GM20000 (cell line): ENCODE data around the gene HIBCH.

Experiments
- DNase-seq: peaks from one replicate; pipeline ENCODE4 v3.0.0; 2012; ENCODE audit warnings: low spot score
- CTCF ChIP-seq: IDR thresholded peaks from 2 replicates; pipeline ENCODE4 v1.5.1; 2012; ENCODE audit warnings: mild to moderate bottlenecking, control low read depth; ENCODE audit errors: extremely low read depth, missing control alignments

Gene HIBCH

DNA sequence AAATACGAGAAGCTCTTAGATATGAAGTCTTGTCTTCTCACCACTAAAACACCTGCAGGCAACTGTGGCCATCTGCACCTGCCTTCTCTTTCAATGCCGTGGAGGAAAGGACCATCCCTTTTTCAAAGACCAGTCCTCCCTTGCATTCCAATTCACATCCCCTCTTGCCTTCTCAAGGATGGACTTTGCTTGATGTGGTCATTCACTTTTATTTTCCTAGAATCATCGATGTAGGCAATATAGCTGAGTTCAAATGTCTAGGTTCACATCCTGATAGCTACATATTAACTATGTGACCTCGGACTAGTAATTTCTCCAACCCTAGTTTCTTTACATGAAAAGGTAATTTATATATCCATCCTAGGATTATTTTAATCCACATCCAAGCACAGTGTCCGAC lies 110.1 kb downstream of the HIBCH start:
- TF ChIP-seq CTCF, result no peak
- DNase-seq, result no peak

DNA sequence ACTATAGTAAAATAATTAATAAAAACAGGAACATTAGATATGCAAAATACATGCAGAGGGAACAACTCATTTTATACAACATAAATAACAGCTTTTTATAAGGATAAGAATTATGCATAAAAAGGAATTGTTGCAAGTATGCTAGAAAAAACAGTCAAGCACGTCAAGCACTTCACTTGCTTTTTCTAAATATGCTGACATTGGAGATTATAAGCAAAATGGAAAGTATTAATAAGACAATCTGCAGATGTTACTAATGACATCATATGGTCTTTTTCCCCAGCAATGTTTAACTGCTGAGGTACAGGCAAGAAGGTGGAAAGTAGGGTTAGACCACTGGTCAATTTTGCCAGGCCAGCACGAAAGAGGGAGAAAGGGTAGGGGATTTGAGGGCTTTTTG lies 111.7 kb downstream of the HIBCH start:
- TF ChIP-seq CTCF, result no peak
- no peak for DNase-seq

GRCh38 chr2:190205657-190206056 lies 114.0 kb downstream of the HIBCH start:
- TF ChIP-seq CTCF, result no peak
- DNase-seq, result no peak

GRCh38 chr2:190202604-190203003 lies 117.0 kb downstream of the HIBCH start:
- no peak for TF ChIP-seq CTCF
- DNase-seq, result no peak

DNA sequence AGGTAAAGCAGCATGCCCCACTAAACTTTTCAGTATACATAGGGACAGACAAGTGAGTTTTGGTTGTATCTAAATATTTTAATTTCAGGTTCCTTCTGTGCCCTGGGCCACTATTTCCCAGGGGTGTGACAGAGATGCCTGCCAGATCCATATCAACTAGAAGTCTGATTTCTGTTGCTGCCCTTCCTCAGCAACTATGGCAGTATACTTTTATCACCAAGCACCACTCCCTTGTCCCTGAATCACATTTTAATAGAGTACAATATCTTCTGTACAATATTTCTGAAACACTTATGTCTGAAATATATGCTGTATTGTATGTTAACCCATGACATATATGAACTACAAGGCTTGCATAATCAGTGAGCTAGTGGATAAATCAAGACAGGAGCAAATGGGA lies 117.6 kb downstream of the HIBCH start:
- DNase-seq, result no peak
- TF ChIP-seq CTCF, result no peak

GRCh38 chr2:190200603-190201002 lies 119.0 kb downstream of the HIBCH start:
- no peak for TF ChIP-seq CTCF

GRCh38 chr2:190199530-190199929 lies 120.1 kb downstream of the HIBCH start:
- TF ChIP-seq CTCF, result no peak

More at GRCh38 chr2:190200603-190201002, 119.0 kb downstream of the HIBCH start:
- DNase-seq, result no peak

More at GRCh38 chr2:190199530-190199929, 120.1 kb downstream of the HIBCH start:
- no peak for DNase-seq
